ENCODE data around the gene CMTM7.
A peak's percentile ranks its signal among the peaks of the same experiment; 100 is the strongest.
"Not testable (repeated sequence)": the region's sequence is repeated elsewhere in the genome, so short reads cannot be mapped to it uniquely, and the experiment has no call there.

Gene CMTM7

DNA sequence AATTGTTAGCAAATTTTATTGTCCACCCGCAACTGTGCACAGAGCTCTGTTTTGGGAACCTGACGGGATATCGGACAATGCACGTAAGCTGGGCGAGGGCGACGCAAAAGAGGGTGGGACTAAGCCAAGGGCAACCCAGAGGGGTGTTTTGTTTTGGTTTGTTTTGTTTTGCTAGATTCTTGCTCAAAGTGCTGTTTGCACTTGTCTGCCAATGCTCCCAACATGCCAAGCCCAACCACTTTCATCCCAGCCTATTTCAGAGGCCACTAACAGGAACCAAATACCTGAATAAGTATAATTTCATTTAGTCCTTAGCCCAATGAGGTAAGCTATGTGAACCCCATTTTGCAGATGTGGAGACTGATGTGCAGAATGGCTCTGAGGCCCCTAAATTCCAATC is 9.7 kb upstream of the CMTM7 start:
- no peak for DNase-seq (ENCODE audit: low read depth in 4 of 4, low spot score in 1 of 4)

DNA sequence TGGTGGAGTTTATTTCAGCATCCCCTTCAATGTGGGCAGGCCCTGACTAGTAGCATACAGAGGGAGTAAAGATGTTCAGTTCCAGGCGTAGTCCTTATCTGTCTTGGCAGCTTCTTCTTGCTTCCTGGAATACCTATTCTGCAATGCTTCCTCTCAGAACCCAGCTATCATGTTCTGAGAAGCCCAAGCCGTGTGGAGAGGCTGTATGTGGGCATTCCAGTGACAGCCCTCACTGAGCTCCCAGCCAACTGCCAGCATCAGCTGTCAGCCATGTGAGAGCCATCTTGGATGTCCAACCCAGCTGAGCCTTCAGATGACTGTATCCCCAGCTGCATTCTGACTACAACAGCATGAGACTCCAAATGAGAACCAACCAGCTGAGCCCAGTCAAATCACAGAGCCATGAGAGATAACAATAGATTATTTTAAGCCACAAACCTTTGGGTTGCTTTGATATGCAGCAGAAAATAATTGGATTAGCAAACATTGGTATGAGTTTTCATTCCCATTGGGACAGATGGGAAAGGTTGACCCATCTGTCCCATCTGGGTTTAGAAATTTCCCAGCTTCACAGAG is 8.4 kb upstream of the CMTM7 start:
- no peak for DNase-seq (ENCODE audit: low read depth in 4 of 4, low spot score in 1 of 4)

DNA sequence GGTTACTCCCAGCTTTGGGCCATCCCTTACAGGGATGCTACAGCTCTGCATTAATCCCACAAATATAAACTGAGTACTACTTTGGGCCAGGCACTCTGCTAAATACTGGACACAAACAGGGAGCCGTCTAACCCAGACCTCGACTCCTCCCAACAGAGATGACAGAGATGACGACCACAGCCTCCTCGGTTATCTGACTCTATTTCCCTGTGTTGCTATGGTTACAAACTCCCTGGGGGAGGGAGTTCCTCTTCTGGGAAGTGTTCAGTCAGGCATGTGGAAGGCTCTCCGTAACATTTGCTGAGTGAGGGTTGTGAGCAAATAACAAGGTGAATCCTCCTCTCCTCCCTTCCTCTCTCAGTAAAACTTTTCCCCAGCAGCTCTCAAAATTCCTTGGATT is 6.7 kb upstream of the CMTM7 start:
- DNase-seq (ENCODE audit: low read depth in 4 of 4, low spot score in 1 of 4) = no peak

DNA sequence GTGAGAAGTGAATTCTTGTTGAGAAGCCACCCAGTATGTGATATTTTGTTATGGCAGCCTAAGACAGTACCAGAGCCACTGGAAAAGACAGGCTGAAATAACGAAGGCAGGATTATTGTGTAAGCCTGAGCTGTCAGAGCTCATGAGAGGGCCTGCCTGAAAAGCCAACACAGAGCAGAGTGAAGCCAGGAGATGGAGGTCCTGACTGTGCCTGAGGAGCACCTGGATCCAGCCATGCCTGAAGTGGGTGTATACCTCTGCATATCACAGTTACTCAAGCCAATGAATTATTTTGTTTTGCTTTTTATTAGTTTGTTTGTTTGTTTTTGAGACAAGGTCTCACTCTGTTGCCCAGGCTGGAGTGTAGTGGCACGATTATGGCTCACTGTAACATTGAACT is 4.1 kb upstream of the CMTM7 start:
- DNase-seq (ENCODE audit: low read depth in 4 of 4, low spot score in 1 of 4) = no peak

DNA sequence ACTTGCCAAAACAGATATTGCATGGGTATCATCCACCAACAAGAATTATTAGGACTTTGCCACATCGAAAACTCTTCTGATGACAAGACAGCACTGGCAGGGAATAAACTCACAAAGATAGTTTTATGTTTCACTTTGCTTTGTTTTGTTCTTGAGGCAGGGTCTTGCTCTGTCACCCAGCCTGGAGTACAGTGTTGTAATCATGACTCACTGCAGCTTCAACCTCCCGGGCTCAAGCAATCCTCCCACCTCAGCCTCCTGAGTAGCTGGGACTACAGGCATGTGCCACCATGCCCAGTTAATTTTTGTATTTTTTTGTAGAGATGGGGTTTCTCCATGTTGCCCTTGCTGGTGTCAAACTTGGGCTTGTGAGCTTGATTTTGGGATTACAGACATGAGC is 2.1 kb upstream of the CMTM7 start:
- DNase-seq (ENCODE audit: low read depth in 4 of 4, low spot score in 1 of 4) = not testable (repeated sequence)

DNA sequence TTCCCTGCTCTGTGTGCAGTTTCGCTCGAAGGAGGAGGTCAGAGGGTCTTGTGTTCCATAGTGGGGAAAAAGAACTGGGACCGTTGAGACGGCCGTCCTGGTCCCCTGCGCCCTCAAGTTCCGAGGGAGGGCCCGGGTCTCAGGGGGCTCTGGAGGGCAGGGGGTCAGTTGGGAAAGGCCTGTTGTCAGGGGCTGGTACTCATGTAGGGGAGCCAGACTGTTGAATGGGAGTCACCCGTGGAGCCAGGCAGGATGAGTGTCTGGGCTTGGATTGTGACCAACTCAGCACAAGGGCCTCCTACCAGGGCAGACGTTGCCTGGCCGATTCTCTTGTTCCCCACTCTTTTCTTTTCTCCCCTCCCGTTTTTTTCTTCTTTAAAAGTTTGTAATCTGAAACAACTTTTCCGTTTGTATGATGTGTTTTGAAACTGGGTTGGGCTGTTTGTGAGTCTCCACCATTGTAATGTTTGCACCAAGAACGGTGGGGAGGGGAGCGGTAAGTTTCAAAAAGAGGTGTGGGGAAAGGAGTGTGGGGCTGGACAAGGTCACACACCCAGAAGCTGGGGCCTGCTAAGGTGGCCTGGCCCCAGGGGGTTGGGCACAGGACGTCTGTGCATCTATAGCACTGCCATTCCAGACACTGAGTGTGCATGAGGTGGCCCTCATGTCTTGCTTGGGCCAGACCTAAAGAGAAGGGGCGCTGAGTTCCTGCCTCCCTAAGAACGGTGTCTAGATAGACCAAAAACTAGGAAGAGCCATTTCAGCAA is 1.1 kb downstream of the CMTM7 start:
- peak in 1 of 4 experiments; percentile 13 for DNase-seq (ENCODE audit: low read depth in 4 of 4, low spot score in 1 of 4)

DNA sequence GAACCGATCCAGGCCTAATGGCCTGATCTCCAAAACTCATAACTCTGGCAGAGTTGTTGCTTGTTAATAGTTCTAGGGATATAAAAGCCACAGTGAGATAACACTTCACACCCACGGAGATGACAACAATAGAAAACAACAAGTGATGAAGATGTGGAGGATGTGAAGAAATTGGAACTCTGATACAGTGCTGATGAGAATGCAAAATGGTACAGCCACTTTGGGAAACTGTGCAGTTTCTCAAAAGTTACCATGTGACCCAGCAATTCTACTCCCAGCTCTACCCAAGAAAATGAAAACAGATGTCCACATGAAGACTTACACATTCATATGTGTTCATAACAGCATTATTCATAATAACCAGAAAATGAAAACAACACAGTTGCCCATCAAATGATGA is 3.8 kb downstream of the CMTM7 start:
- no peak for DNase-seq (ENCODE audit: low read depth in 4 of 4, low spot score in 1 of 4)

DNA sequence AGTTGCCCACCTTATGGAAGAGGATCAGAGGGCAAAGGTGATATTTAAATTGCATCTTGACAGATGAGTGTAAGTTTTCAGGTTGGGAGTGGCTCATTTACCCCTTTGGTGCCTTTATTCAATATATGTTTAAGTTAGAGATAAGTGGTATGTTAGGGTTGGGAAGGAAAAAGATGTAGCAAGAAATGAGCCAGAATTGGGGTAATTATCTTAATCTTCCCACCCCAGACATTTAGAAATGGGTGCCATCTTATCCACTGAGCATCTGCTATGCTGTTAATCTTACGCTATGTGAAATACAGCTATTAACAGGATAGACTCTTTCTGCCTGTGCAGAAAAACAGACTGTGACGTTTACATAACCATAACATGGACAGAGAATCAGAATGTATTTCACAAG is 6.3 kb downstream of the CMTM7 start:
- no peak for DNase-seq (ENCODE audit: low read depth in 4 of 4, low spot score in 1 of 4)

DNA sequence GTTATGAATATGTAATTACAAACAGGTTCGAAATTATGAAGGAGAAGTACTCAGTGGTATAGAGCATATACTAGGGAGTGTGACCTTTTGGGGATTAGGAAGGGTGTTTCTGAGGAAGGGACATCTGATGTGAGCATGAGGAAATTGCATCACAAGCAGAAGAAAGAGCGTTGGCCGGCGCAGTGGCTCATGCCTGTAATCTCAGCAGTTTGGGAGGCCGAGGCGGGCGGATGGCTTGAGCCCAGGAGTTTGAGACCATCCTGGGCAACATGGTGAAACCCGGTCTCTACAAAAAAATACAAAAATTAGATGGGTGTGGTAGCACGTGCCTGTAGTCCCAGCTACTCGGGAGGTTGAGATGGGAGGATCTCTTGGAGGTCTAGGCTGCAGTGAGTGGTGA is 6.9 kb downstream of the CMTM7 start:
- DNase-seq (ENCODE audit: low read depth in 4 of 4, low spot score in 1 of 4) = no peak

DNA sequence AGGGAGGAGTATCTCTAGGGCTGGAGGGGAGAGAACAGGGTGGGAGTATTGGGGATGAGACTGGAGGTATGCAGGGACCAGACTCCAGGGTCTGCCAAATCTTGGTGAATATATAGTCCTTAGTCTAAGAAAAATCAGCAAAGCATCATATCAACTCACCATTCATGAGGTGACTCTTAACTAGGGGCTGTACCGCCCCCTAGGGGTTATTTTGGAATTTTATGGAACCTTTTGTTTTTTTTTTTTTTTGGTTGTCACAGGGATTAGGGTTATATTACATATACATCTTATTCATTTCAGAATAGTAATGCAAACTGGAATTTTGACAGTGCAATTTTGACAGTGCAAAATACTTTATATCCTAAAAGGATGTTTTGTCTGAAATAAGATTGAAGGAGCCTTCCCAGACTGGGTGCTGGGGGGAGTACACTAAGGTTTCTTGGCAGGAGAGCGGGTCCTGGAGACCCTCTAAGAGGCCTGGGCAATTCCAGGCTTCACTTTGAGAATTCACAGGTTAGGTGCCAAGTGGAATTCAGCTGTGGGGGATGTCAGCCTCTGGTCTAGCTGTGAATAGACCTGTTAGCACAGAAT is 7.5 kb downstream of the CMTM7 start:
- no peak for DNase-seq (ENCODE audit: low read depth in 4 of 4, low spot score in 1 of 4)

DNA sequence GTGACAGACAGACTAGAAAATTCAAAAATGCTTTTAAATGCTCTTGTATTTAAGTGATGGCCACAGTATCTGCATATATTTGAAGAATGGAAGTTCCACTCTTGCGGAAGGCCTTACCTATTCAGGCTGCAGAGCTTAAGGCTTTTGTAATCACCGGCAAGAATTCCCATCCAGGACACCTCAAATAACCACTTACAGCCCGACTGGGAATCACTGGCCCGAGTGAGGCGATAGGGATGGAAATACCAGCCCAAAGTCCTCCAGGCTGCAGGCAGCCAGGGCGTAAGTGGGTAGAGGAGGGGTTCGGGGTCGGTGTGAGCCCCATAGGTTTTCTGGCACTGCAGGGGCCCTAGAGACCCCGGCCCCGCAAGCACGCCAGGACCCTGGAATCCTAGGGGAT is 9.5 kb downstream of the CMTM7 start:
- no peak for DNase-seq (ENCODE audit: low read depth in 4 of 4, low spot score in 1 of 4)

DNA sequence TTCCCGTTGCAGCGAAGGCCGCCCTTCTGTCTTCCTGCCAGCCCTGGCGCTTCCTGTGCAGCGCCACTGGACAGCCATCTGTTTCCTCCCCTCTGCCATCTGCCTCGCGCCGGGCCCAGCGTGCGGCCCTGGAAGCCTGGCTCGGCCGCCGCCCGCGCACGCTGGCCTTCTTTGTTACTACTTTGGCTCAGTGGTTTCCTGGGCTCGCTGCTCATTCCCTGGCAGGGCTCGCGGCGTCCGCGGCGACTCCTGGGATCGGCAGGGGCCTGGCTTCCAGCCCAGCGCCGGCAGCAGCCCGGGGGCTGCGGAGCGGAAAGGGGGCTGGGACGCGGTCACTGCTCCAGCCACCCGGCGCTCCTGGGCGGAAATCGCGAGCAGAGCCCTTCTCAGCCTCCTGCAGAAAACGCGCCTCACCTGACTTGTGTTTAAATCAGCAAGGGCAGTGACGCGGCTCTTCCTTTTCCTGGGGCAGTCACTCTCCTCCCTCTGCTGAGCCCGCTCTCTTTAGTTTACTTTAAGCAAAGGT is 10.0 kb downstream of the CMTM7 start:
- peak in 1 of 4 experiments; percentile 36 for DNase-seq (ENCODE audit: low read depth in 4 of 4, low spot score in 1 of 4)

DNA sequence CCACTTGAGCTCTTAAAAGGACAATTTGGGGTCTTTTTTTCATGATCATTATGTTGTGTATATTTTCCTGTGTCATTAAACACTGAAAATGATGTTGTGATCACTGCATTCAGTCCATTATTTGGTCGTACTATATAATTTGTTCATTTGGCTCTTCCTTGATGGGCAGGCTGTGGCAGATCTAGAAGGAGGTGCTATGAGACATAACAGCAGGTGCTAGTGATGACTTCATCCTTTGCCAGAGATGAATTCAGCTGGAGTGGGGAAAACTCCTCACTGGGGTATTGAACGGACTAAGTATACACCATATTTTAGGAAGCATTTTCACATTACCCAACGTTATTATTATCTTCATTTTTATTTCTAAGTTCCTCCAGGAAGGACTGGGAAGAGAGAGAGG is 12.0 kb downstream of the CMTM7 start:
- no peak for DNase-seq (ENCODE audit: low read depth in 4 of 4, low spot score in 1 of 4)

DNA sequence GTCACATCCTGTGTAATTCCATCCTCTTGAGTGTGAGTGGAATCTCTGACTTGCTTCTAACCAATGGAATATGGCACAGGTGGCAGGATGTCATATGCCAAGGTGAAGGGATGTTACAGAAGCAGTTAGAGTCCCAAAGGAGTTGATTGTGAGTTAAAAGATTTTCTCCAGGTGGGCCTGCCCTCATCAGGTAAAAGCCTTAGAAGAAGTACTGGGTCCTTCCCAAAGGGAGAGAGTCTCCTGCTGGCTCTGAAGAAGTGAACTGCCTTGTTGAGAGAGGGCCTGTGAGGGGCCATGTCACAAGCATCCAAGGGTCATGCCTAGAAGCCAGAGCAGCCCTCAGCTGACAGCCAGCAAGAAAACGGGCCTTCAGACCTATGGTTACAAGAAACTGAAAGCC is 13.1 kb downstream of the CMTM7 start:
- no peak for DNase-seq (ENCODE audit: low read depth in 4 of 4, low spot score in 1 of 4)

DNA sequence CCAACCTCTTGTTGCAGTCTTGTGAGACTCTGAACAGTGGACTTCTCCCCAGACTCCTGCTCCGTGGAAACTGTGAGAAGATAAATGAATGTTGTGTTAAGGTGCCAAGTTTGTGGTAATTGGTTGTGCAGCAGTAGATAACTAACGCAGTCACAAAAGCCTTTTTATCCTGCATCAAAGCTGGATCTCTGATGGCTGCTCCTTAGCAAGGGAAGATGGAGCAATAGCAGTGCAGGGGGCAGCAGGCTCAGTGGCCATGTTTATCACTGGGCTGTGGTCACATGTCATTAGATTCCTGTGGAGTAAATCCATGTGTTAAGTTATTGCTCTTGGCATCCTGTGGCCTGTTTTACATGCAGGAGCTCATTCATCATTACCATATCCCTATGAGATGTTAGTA is 13.5 kb downstream of the CMTM7 start:
- DNase-seq (ENCODE audit: low read depth in 4 of 4, low spot score in 1 of 4) = no peak

DNA sequence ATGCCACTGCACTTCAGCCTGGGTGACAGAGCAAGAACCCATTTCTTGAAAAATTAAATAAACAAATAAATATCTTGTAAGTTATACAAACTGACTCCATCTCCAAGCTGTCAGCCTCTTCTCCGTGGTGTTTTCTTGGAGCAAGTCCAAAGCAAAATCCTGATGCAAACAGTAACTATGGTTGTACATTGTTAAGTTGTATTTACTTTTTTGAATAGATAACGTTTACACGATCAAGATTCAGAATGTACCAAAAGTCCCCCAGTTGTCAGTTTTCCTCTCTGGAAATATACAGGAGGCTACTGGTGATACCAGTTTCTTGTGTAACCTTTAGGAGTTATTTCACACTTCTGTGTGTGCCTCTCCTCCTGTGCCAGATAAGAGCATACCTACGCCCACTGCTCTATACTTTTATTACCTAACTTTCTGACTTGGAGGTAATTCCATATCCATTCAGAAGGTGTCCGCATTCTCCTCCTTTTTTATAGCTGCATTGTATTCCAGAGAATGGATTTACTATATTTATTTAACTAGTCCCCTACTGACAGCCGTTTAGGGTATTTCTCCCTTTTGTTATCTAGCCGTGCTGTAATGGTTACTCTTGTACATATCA is 14.2 kb downstream of the CMTM7 start:
- no peak for DNase-seq (ENCODE audit: low read depth in 4 of 4, low spot score in 1 of 4)

DNA sequence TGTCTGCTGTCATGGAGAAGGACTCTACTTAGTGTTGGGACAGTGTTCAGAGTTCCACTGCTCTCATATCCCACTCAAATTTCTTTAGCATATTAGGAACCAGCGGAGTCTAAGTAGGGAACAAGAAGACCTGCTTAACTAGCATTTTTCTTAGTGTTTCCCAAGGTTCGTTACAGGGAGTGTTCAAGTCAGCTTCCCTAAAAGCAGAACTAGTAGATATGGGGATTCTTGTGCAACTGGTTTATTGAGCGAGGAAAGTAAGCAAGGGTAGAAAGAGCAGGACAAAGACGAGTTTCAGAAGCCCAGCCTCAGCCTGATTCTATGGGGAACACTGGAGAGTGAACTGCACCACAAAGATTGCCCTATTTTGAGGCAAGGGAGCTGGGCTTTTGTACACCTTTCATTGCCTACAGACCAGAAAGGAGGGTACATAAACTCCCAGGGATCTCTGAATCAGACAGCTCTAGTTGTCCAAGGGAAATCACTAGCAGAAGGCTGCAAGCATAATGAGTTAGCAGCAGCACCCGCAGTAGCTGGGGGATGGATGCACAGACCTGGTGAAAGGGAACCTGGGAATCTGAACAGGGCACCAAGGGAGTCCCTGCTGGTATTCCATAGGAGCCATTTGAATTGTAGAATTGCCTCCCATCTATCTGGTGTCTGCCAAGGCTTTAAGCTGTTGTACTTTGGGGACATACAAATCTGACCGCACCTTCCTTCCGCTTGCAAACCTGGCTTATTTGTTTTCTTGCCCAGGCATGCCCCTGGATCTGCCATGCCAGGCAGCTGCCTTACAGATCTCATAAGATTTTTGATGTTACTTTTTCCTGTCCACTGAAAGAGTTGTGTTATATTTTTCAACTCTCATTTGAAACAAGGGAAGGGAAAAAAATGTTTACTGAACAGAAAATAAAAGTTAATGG is 15.1 kb downstream of the CMTM7 start:
- no peak for DNase-seq (ENCODE audit: low read depth in 4 of 4, low spot score in 1 of 4)

DNA sequence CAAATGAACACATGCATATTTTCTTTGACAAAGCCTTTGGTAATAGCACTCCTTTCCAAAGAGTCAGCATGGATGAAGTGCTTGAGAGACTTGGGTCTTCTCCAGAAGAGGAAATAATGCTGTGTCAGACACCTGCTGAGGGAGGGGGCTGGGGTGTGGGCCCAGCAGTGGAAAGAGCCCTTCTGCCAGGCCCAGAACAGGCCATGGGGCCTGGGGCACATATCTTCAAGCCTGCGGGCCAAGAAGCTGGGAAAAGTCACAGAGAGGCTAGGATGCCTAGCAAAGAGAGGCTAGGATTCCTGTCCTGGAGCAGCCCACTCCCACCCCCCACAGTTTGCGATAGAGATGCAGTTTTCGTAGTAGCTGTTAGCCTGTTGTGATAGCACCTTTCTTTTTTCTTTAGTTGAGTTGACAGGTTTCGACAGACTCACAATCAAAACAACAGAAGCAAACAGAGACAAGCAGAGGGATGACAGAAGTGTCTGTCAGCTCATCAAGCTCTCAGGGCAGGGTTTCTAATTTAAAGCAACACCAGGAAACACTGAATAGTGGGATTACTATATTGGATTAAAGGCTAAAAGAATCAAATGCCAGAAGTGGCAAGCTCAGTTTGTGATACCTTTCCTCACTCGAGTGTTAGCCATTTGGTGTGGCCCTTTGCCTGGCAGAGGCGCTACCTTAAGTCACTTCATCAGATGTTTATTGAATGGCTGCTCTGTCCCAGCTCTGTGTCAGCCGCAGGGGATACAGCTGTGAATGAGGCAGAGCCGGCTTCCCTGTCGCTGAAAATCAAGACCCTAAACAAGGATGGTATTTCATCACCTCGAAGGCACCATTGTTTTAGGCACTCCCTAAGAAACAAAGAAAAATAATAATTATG is 19.0 kb downstream of the CMTM7 start:
- no peak for DNase-seq (ENCODE audit: low read depth in 4 of 4, low spot score in 1 of 4)

DNA sequence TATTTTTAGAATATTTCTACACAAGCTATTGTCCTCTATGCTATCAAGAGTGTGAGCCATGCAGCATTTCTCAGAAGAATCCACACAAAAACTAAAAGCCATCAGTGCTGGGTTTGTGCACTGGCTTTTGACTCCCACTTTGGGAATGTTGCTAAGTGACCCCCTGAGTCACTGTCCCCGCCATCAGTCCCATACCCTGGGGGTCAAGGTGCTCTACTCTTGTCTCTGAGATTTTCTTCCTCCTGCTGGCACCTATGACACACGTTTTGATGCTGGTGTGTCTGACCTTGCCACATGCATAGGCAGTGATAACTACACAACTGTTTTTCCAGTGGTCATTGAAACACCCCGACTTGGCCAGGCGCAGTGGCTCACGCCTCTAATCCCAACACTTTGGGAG is 19.8 kb downstream of the CMTM7 start:
- no peak for DNase-seq (ENCODE audit: low read depth in 4 of 4, low spot score in 1 of 4)

DNA sequence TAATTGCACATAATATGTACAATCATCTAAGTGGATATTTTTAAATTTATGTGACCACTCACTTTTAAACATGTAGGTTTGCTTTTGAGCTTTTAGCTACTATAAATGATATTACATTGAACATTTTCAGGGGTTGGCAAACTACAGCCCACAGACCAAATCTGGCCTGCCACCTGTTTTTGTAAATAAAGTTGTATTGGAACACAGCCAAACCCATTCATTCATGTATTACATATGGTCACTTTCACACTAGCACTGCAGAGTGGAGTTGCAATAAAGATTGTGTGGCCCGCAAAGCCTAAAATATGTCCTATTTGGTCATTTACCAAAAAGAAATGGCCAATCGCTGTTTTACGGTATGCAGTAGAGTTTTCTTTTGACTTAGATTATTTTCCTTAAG is 21.2 kb downstream of the CMTM7 start:
- no peak for DNase-seq (ENCODE audit: low read depth in 4 of 4, low spot score in 1 of 4)
